Measurements from ENCODE around the gene FBN1. TPM values are rescaled to one million over a fixed set of nuclear protein-coding genes. Genes with fewer than 3 reads are reported as not detected.

The FBN1 gene
- total and polyA plus RNA-seq, 2 of the 13 experiments (the other 11 are each of a cell fraction or from before 2014, with no cell fraction given): 1.5 to 3.0 TPM

GRCh38 chr15:48447657-48448056, 197.9 kb downstream of the FBN1 start:
- Histone ChIP-seq H3K27me3 (ENCODE audit: control insufficient read depth in 1 of 2, insufficient read depth in 2 of 2, low read length in 2 of 2) (no peaks in the 10 kb centered on the region), H3K27ac (ENCODE audit: extremely low read length, insufficient read depth, low read length) (no peak overlapping the region), H3K4me1 (ENCODE audit: insufficient read depth, low read length) (no peaks in the 10 kb centered on the region), H4K20me1 (ENCODE audit: insufficient read depth, low read length) (no peaks in the 10 kb centered on the region), H3K36me3 (replicated peaks in 1 of 2; ENCODE audit: control insufficient read depth in 1 of 2, insufficient read depth in 2 of 2, low read length in 2 of 2) (no peaks in the 10 kb centered on the region), H3K79me2 (ENCODE audit: insufficient read depth, low read length) (no peaks in the 10 kb centered on the region), H3K9ac (ENCODE audit: insufficient read depth, low read depth, low read length) (no peak overlapping the region), H2AFZ (ENCODE audit: low read length) (no peak overlapping the region), H3K4me2 (ENCODE audit: low read depth, low read length) (no peak overlapping the region), H3K4me3 (replicated peaks in 1 of 3; ENCODE audit: insufficient read depth in 1 of 3, low read depth in 2 of 3, low read length in 3 of 3) (no peak overlapping the region), H3K9me3 (ENCODE audit: low read length) (no peaks in the 10 kb centered on the region)
- ATAC-seq (no peak), FAIRE-seq (no peak), DNase-seq (ENCODE audit: low spot score) (no peak)
- CTCF ChIA-PET (ENCODE audit: low intra/inter-chr PET ratio, low total read pairs): no interaction called here
- in situ Hi-C loops (cut with HindIII; ENCODE audit: extremely low pct_ligation_motif_present, low pct_unique_long_range_greater_than_20kb) (no loop called here), intact Hi-C loops (cut with micrococcal nuclease; ENCODE audit: unreplicated experiment) (no loop called here)
- no peak for TF ChIP-seq MIXL1 (CRISPR knock-in tag; IDR thresholded peaks at IDR 0.05)
- TF ChIP-seq ZNF781 (CRISPR knock-in tag; IDR thresholded peaks at IDR 0.05; ENCODE audit: borderline replicate concordance, not compliant biosample characterization): no peak
- TF ChIP-seq ZNF776 (CRISPR knock-in tag; IDR thresholded peaks at IDR 0.05): no peak
- no peak for TF ChIP-seq GTF2F1 (IDR thresholded peaks at IDR 0.05; ENCODE audit: low read length)
- TF ChIP-seq ZNF441 (CRISPR knock-in tag; IDR thresholded peaks at IDR 0.05; ENCODE audit: borderline replicate concordance): no peak
- no peak for TF ChIP-seq LRRFIP1 (CRISPR knock-in tag; conservative IDR thresholded peaks at IDR 0.05)
- TF ChIP-seq ZNF253 (CRISPR knock-in tag; IDR thresholded peaks at IDR 0.05; ENCODE audit: borderline replicate concordance): no peak
- WGBS (ENCODE audit: low lambda C conversion rate): 50% methylated on average over 1 of the region's 1 CpG
- POLR2A ChIA-PET: no interaction called here
- BruUV-seq (replicated peaks): no TSS peak

GRCh38 chr15:48447058-48447457, 198.5 kb downstream of the FBN1 start:
- WGBS (ENCODE audit: low lambda C conversion rate): 84% methylated on average over 1 of the region's 1 CpG
- Histone ChIP-seq H3K9me3 (ENCODE audit: low read length) (no peaks in the 10 kb centered on the region), H3K4me3 (replicated peaks in 1 of 3; ENCODE audit: insufficient read depth in 1 of 3, low read depth in 2 of 3, low read length in 3 of 3) (no peak overlapping the region), H3K36me3 (replicated peaks in 1 of 2; ENCODE audit: control insufficient read depth in 1 of 2, insufficient read depth in 2 of 2, low read length in 2 of 2) (no peaks in the 10 kb centered on the region), H3K4me1 (ENCODE audit: insufficient read depth, low read length) (no peaks in the 10 kb centered on the region), H3K79me2 (ENCODE audit: insufficient read depth, low read length) (no peaks in the 10 kb centered on the region), H3K27me3 (ENCODE audit: control insufficient read depth in 1 of 2, insufficient read depth in 2 of 2, low read length in 2 of 2) (no peaks in the 10 kb centered on the region), H2AFZ (ENCODE audit: low read length) (no peak overlapping the region), H3K9ac (ENCODE audit: insufficient read depth, low read depth, low read length) (no peak overlapping the region), H3K27ac (ENCODE audit: extremely low read length, insufficient read depth, low read length) (no peak overlapping the region), H3K4me2 (ENCODE audit: low read depth, low read length) (no peak overlapping the region), H4K20me1 (ENCODE audit: insufficient read depth, low read length) (no peaks in the 10 kb centered on the region)
- CTCF ChIA-PET (ENCODE audit: low intra/inter-chr PET ratio, low total read pairs): no interaction called here
- TF ChIP-seq NCOA2 (CRISPR knock-in tag; IDR thresholded peaks at IDR 0.05): no peak
- TF ChIP-seq DNMT3B (CRISPR knock-in tag; conservative IDR thresholded peaks at IDR 0.05): no peak
- TF ChIP-seq ZNF333 (CRISPR knock-in tag; IDR thresholded peaks at IDR 0.05; ENCODE audit: borderline replicate concordance): no peak
- no peak for TF ChIP-seq ZNF20 (CRISPR knock-in tag; IDR thresholded peaks at IDR 0.05)
- BruUV-seq (replicated peaks): no TSS peak
- in situ Hi-C loops (cut with HindIII; ENCODE audit: extremely low pct_ligation_motif_present, low pct_unique_long_range_greater_than_20kb): no loop called here
- intact Hi-C loops (cut with micrococcal nuclease; ENCODE audit: unreplicated experiment): no loop called here
- DNase-seq (ENCODE audit: low spot score): no peak
- POLR2A ChIA-PET: no interaction called here
- ATAC-seq: no peak
- no peak for FAIRE-seq
